ENCODE results near the gene INO80D.
"Not testable (repeated sequence)": the region's sequence is repeated elsewhere in the genome, so short reads cannot be mapped to it uniquely, and the experiment has no call there.

Gene INO80D

DNA sequence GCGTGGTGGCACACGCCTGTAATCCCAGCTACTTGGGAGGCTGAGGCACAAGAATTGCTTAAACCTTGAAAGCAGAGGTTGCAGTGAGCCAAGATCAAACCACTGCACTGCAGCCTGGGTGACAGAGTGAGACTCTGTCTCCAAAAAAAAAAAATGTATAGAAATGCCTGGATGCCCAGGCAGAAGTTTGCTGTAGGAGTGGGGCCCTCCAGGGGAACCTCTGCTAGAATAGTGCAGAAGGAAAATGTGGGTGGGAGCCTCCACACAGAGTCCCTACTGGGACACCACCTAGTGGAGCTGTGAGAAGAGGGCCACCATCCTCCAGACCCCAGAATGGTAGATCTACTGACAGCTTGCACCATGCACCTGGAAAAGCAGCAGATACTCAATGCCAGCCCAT, 70.2 kb downstream of the INO80D start:
- H3K36me3 Mint-ChIP-seq: peaks cover 63% of the 10 kb centered on the region
- not testable (repeated sequence) for H3K9me3 Mint-ChIP-seq, ATAC-seq, H3K27ac Mint-ChIP-seq, H3K4me1 Mint-ChIP-seq, H3K27me3 Mint-ChIP-seq, H3K4me3 Mint-ChIP-seq

DNA sequence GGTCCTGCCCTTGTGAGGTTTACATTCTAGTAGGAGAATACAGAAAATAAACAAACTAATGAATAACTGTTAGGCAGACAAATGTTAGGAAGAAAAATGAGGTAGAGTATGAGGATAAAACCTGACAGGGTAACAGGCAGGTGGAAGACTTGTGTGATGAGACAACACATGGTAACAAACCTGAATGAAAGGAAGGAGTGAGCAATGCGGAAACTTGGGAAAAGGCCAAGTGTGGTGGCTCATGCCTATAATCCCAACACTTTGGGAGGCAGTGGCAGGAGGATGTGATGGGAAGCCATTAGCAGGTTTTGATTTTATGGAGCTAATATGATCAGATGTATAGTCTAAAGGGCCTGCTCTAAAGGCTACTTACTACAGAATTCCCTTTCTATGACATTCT, 74.2 kb downstream of the INO80D start:
- Mint-ChIP-seq H3K36me3 (peaks cover 59% of the 10 kb centered on the region), H3K4me3 (no peak overlapping the region), H3K4me1 (no peaks in the 10 kb centered on the region), H3K27ac (no peak overlapping the region), H3K9me3 (peaks cover 7% of the 10 kb centered on the region), H3K27me3 (no peaks in the 10 kb centered on the region)
- no peak for ATAC-seq

DNA sequence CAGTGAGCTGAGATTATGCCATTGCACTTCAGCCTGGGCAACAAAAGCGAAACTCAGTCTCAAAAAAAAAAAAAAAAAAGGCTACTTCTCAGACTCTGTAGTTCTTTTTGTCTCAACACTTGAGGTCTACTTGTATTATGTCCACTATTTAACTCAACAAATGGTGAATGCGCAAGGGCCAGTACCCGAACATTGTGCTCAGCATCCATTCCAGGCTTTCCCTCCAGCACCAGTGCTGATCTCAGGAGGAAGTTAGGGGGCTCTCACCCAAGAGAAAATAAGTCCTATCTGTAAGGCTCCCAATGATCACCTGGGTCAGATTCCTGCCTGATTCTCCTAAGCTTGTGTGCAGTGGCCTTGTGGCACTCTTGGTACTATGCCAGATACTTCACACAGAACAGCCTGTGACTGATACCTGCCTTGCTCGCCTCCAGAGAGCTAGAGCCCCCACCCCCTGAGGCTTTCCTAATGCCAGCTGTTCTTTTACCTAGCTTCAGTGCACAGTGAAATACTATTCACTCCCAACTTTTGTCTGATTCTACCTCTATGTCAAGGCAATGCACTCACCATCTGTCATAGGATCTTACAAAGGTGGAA, 74.9 kb downstream of the INO80D start:
- H3K9me3 Mint-ChIP-seq: peaks cover under 1% of the 10 kb centered on the region
- H3K4me1 Mint-ChIP-seq: no peaks in the 10 kb centered on the region
- H3K27ac Mint-ChIP-seq: no peak overlapping the region
- H3K36me3 Mint-ChIP-seq: peaks cover 56% of the 10 kb centered on the region
- no peaks in the 10 kb centered on the region for H3K27me3 Mint-ChIP-seq
- H3K4me3 Mint-ChIP-seq: no peak overlapping the region
- ATAC-seq: no peak

DNA sequence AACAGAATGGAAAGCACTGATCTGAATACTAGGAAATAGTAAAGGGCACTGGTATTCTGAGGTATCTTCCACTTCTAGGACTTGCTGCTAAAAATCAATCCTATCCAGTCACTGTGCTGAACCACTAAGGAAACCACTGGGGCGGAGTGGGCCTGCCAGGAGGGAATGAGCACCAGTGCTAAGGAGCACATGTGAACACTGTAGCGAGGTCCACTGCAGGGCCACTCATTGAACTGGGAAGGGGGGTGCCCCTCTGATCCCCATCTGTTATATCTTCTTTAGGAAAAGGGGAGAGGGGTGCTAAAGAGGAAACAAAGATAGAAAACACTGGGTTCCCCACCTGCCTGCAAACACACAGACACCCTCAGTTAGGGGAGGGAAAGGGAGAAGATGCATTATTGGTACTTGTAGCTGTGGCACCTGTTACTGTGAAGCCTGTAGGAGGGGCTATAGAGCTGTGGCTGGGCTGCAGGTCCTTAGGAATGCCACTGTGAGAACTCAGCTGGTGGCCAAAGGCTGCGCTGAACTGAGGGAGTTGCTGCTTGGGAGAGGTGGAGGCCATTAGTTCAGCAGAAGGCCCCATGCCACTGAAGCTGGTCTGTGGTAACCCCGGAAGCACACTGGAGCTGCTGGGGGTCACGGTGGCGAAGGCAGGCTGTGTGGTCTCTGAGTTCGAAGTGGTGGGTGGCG, 81.8 kb downstream of the INO80D start:
- no peaks in the 10 kb centered on the region for H3K27me3 Mint-ChIP-seq
- H3K27ac Mint-ChIP-seq: no peak overlapping the region
- no peak overlapping the region for H3K4me3 Mint-ChIP-seq
- H3K4me1 Mint-ChIP-seq: no peaks in the 10 kb centered on the region
- ATAC-seq: no peak
- H3K9me3 Mint-ChIP-seq: no peaks in the 10 kb centered on the region
- H3K36me3 Mint-ChIP-seq: peaks cover 61% of the 10 kb centered on the region

DNA sequence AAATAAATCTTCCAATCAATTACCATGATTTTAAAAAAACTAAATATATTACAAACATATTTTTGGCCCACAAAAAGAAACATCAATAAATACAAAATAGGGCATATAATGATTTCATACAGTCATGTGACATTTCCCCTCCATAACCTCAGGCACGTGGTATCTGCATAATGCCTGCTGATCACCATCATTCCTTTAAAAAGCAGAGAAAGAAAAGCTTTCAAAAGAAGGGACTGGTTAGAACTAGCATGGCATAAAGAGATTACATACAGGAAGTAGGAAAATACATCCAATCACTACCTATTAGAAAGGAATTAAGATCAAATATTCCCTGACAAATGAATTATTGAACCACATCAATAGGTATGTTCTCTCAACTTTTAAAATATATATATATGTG, 83.5 kb downstream of the INO80D start:
- ATAC-seq: no peak
- no peaks in the 10 kb centered on the region for H3K9me3 Mint-ChIP-seq
- H3K36me3 Mint-ChIP-seq: peaks cover 60% of the 10 kb centered on the region
- no peaks in the 10 kb centered on the region for H3K4me1 Mint-ChIP-seq
- H3K27ac Mint-ChIP-seq: no peak overlapping the region
- H3K4me3 Mint-ChIP-seq: no peak overlapping the region
- no peaks in the 10 kb centered on the region for H3K27me3 Mint-ChIP-seq

DNA sequence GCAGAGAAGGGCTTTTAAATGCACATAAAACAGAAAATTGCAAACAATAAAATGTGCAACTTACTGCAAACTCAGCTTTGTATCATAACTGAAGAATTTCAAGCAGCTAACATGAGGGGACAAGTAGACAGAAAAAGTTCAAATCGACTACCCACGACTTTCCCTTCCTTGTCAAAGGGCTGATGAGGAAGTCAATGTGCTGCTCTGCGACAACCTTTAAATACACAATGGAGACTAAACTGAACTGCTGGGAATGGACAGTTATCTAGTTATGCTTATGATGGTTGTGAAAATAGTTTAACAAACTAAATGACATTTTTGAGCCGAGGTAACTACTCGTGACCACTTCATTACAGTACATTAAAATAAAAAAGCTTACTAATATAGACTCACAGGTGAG, 84.1 kb downstream of the INO80D start:
- Mint-ChIP-seq H3K36me3 (peaks cover 55% of the 10 kb centered on the region), H3K4me3 (no peak overlapping the region), H3K4me1 (no peaks in the 10 kb centered on the region), H3K9me3 (no peaks in the 10 kb centered on the region), H3K27ac (no peak overlapping the region), H3K27me3 (no peaks in the 10 kb centered on the region)
- ATAC-seq: no peak

DNA sequence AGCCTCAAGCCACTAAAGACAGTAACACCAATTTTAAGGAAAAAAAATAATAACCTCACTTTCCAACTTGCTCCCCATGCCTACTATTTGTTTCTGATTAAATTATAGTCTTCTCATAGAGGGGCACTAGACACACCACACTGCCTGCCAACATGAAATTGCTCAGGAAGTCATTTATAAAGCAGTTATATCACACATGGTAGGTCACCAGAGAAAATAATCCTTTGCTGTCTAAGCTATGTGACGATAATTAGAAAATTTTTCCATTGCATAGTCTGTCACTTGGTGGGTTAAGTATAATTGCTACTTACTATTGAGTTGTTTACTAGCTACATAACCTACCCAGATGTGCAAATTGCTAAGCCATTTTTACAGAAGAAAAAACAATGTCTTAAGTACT, 85.2 kb downstream of the INO80D start:
- Mint-ChIP-seq H3K27me3 (no peaks in the 10 kb centered on the region), H3K9me3 (no peaks in the 10 kb centered on the region), H3K36me3 (peaks cover 46% of the 10 kb centered on the region), H3K4me1 (no peaks in the 10 kb centered on the region), H3K4me3 (no peak overlapping the region), H3K27ac (no peak overlapping the region)
- no peak for ATAC-seq

DNA sequence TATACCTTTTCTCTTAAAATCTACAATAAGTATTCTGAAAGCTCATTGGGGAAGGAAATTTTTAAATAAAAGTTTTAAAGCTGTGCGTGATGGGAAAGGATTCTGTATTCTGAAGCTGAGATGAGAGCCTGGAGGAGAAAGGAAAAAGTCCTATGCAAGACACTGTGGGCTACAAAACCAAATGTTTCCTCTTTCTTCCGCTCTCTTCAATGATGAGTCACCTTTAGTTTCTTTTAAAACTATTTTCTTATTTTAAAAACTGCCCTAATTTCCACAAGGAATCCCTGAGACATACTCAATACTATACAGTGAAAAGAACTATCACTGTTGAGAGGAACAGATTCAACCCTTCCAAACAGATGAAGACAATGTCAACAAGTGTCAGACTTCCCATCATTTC, 87.4 kb downstream of the INO80D start:
- no peak for ATAC-seq
- Mint-ChIP-seq H3K4me1 (no peaks in the 10 kb centered on the region), H3K27ac (no peak overlapping the region), H3K9me3 (no peaks in the 10 kb centered on the region), H3K36me3 (peaks cover 42% of the 10 kb centered on the region), H3K4me3 (no peak overlapping the region), H3K27me3 (no peaks in the 10 kb centered on the region)

DNA sequence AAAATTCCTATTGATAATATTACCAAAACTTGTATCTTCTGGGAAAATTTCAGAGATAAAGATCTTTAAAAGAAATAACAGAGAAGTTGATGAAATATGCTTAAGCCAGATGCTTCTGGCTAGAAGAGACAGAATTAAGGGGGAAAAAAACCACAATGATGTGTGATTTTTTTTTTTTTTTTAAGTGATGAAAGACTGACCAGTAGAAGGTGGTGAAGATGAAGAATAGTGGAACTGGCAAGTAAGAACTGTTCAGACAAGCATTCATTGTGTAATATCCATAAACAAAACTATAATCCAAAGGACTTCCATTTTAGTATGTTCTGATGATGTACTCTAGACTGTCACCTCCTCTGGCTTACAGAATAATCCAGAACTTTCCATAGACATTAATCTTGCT, 89.8 kb downstream of the INO80D start:
- peaks cover 53% of the 10 kb centered on the region for H3K36me3 Mint-ChIP-seq

DNA sequence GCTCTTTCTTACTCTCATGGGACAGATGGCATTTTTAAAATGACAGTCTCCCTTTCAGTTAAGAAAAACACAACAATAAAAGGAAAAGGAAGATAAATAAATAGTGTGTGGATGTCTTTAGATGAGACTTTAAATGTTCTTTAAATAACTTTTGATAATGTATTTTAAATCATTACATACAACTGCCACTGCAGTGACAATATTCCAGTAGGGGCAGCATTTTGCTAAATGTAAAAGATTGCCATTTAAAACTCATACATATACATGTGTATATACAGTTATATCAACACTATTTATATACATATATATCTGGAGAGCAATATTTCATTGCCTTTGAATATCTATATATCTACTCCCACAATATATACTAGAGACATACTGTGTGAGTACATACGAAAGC, 90.7 kb downstream of the INO80D start:
- ATAC-seq: no peak
- peaks cover 50% of the 10 kb centered on the region for H3K36me3 Mint-ChIP-seq
- H3K27me3 Mint-ChIP-seq: no peaks in the 10 kb centered on the region
- H3K4me1 Mint-ChIP-seq: no peaks in the 10 kb centered on the region
- no peak overlapping the region for H3K27ac Mint-ChIP-seq
- H3K4me3 Mint-ChIP-seq: no peak overlapping the region
- H3K9me3 Mint-ChIP-seq: no peaks in the 10 kb centered on the region

More for the DNA sequence above, 89.8 kb downstream of the INO80D start:
- Mint-ChIP-seq H3K4me3 (no peak overlapping the region), H3K9me3 (no peaks in the 10 kb centered on the region), H3K27ac (no peak overlapping the region), H3K27me3 (no peaks in the 10 kb centered on the region), H3K4me1 (no peaks in the 10 kb centered on the region)
- no peak for ATAC-seq

DNA sequence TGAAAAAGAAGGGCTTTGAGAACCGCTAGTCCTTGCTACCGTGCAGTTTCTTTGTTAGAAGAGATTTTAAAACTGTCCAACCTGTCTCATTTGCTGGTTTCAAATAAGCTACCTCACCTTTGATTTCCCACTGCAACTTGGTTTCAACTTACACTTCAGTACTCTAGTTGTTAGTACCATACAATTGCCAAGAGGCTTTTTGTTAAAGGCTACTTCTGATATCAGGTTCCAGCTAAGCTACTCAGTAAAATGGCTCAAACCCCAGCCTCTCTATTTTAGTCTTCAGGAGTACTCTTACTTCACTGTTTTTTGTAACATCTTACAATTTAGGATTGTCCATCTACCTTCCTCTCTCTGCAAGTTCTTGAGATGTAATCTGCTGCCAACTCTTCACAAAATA, 91.6 kb downstream of the INO80D start:
- peaks cover 49% of the 10 kb centered on the region for H3K36me3 Mint-ChIP-seq
- no peaks in the 10 kb centered on the region for H3K9me3 Mint-ChIP-seq
- H3K27me3 Mint-ChIP-seq: no peaks in the 10 kb centered on the region
- no peaks in the 10 kb centered on the region for H3K4me1 Mint-ChIP-seq
- H3K4me3 Mint-ChIP-seq: no peak overlapping the region
- no peak overlapping the region for H3K27ac Mint-ChIP-seq
- ATAC-seq: no peak

DNA sequence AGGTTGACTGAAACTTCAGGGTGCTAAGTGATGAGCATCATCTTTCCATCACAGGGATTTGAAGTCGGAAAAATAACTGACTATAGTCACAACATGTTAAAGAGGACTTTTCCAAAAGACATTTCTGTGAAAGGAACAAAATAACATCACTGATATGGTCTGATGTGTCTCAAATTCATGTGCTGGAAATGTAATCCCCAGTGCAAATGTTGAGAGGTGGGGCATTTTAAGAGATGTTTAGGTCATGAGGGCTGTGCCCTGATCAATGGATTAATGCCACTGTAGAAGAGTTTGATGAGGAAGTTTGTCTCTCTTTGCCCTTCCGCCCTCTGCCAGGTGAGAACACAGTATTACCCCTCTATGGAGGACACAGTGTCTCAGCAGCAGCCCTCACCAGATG, 95.9 kb downstream of the INO80D start:
- ATAC-seq: no peak
- Mint-ChIP-seq H3K4me3 (no peak overlapping the region), H3K9me3 (no peaks in the 10 kb centered on the region), H3K36me3 (peaks cover 43% of the 10 kb centered on the region), H3K27ac (no peak overlapping the region), H3K4me1 (no peaks in the 10 kb centered on the region), H3K27me3 (no peaks in the 10 kb centered on the region)

DNA sequence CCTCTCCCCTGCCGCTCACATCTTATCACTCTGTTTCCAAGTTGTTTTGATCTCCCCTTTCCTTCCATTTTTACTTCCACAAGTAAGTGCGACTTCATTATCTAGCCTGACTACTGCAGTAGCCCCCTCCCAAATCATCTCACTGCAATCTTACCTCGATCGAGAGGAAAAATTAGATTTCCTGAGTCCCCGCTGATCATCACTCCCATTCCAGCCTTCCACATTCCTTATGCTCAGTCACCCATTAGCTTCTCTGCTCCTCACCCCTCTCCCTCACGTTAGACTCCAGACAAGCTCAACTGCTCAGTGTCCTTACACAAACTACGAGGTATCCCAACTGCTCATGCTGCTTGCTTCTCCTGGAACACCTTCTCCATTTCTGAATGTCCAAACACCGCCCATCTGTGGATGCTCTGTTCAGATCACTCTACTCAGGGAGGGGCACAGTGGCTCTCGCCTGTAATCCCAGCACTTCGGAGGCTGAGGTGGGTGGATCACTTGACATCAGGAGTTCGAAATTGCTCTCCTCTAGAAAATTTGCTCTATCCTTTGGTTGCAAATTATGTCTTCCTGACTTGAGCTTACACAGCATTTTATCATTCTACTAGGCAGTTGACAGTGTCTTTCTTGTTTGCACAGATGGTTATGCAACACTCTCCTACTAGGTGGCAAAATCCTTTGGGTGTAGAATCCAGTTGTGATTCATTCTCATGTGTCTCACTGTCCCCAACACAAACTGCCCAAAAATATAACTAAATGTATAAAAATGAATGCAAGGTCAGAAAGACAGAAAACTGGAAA, 96.5 kb downstream of the INO80D start:
- Mint-ChIP-seq H3K4me3 (no peak overlapping the region), H3K4me1 (no peaks in the 10 kb centered on the region), H3K27me3 (no peaks in the 10 kb centered on the region), H3K27ac (no peak overlapping the region), H3K36me3 (peaks cover 37% of the 10 kb centered on the region), H3K9me3 (no peaks in the 10 kb centered on the region)
- no peak for ATAC-seq

DNA sequence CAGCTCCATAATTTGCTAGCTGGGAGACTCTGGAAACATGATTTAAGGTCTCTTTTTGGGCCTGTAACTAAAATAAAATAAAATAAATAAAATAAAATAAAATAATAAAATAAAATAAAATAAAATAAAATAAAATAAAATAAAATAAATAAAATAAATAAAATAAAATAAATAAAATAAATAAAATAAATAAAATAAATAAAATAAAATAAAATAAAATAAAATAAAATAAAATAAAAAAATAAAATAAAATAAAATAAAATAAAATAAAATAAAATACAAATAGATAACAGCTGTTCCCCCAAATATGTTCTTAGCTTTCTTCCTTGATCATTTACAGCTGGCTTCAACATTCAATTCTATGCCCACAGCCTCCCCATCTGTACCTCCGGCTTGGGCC, 97.3 kb downstream of the INO80D start:
- not testable (repeated sequence) for H3K9me3 Mint-ChIP-seq, H3K27me3 Mint-ChIP-seq, H3K4me1 Mint-ChIP-seq, ATAC-seq, H3K4me3 Mint-ChIP-seq, H3K27ac Mint-ChIP-seq
- peaks cover 29% of the 10 kb centered on the region for H3K36me3 Mint-ChIP-seq

DNA sequence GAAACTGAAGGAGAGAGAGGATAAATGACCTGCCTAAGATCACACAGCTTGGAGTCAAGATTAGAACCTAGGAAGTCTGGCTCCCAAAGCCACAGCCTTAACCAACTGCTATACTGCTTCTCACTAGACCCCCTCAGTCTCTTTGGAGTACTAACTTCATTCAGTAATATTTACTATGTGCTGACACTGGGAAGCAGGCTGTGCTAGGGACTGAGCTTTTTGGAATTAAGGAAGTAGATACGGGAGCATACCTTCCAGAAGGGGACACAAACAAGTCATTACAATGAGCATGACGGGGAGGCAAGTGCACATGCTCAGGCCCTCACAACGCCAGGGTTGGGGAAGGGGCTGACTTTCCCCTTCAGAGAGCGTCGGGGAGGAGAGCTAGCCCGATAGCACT, 97.7 kb downstream of the INO80D start:
- H3K4me1 Mint-ChIP-seq: no peaks in the 10 kb centered on the region
- peaks cover 25% of the 10 kb centered on the region for H3K36me3 Mint-ChIP-seq
- no peaks in the 10 kb centered on the region for H3K27me3 Mint-ChIP-seq
- no peak overlapping the region for H3K27ac Mint-ChIP-seq
- H3K9me3 Mint-ChIP-seq: no peaks in the 10 kb centered on the region
- no peak overlapping the region for H3K4me3 Mint-ChIP-seq
- ATAC-seq: no peak

DNA sequence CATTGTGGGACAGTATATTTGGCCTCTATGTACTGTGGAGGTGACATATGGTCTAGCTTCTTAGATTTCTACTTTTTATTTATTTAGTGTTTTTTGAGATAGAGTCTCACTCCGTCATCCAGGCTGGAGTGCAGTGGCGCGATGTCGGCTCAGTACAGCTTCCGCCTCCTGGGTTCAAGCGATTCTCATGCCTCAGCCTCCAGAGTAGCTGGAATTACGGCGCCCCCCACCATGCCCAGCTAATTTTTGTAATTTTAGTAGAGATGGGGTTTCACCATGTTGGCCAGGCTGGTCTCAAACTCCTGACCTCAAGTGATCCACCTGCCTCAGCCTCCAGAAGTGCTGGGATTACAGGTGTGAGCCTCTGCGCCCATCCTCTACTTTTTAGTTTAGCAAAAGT, 99.6 kb downstream of the INO80D start:
- not testable (repeated sequence) for H3K27ac Mint-ChIP-seq, H3K4me3 Mint-ChIP-seq, H3K4me1 Mint-ChIP-seq, H3K9me3 Mint-ChIP-seq, H3K27me3 Mint-ChIP-seq, ATAC-seq
- H3K36me3 Mint-ChIP-seq: peaks cover 11% of the 10 kb centered on the region

All from stimulated activated memory B cell treated with anti-CD40 and anti-IgM and Interleukin-4, amounts not matched to agents 10 μg/mL and 1 μg/mL and 100 μg/mL, for 72 hours (primary cell).